Hippocampal formation (tissue), 2 donors: ENCODE data around the gene CIZ1.

Source experiments
- DNase-seq, 2 donors: peaks; one replicate each; lab custom pipeline; 2025; lab: John Stamatoyannopoulos, UW

Gene CIZ1

DNA sequence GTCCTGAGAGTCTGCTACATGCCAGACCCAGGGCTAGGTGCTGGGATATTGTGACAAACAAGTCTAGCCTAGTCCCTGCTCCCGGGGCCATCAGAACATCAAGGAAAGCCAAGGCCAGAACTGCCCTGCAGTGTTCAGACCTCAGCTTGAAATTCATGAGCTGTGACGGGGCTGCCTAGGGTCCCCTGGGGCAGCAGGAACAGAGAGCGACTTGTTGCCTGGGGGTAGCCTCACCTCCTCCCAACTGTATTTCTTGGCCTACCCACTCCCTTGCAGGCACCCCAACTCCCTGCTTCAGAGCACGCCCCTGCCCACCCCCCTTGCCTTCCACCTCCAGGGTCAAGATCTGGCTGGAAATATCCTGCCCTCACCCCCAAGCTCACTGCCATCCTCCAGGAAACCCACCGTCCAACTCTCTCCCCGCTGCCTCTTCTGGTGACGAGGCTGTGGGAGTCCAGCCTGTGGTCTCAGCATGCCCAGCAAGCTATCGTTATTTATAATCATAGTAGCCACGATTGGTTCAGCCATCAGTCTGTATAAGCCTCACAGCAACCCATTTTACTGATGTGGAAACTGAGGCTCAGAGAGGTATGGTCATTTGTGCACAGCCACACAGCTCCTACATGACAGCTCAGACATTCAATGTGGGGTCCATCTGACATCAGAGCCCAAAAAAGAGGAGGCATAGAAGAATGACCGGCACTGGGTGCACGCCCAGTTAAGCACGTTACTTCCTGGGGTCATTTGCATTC lies 22.6 kb upstream of the CIZ1 start:
- no peak for DNase-seq

DNA sequence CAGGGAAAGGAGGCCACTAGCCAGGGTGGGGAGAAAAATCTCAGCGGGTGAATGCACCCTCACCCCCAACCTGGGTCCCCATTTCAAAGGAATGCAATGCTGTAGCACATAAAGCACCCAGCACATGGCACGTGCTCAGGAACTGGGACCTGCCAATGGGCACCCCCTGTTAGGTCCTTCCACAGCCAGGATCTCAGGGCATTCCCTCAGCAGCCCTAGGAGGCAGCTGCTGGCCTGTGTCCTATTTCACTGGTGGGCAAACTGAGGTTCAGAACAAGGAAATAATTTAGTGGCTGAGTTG lies 20.6 kb upstream of the CIZ1 start:
- DNase-seq = no peak

GRCh38 chr9:128211186-128211980 lies 20.0 kb upstream of the CIZ1 start:
- DNase-seq = no peak

DNA sequence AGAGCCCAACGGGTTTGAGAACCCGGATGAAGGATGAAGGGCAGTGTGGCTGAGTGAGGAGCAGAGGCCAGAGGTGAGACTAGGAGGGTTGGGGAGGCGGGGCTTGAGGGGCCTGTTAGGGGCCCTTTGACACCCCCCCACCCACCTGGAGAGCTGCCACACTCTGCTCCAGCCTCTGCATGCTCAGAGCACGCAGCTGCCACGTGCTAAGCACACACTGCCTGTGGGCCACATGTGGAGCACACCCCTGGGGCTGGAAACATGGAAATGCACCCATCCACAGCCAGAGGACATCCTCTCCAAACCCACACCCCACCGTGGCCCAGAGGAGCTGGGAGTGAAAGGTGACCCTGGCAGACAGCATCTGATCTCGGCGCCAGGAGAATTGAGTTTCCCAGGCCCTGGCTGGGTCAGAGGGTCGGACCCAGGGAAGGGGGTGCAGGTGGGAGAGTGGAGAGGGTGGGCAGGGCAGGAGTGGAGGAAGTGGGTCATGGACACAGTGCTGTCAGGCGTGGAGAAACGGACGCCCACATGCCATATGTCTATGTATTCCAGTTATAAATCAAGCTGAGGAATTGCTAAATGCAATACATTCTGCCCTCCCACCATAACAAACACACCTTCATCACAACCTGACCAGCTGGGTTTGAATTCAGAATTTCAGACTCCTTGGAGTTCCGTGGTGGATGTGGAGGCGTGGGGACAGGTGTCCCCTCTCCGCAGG lies 17.7 kb upstream of the CIZ1 start:
- DNase-seq = no peak

DNA sequence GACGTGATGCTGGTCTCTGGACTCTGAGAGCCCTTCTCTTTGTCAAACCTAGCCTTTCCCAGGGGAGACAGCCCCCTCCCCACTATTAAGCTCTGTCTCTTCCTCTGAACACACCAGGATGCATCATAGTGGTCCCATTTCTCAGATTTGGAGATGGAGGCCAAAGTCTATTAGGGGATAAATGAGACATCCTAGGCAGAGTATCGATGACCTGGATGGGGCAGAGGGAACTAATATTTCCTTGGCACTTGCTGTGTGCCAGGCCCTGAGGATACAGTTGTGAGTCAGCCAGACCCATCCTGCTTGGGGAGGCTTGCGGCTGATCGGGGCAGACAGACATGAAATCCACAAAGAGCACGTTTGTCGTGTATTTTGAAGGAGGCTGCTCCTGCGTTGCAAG lies 17.0 kb upstream of the CIZ1 start:
- DNase-seq = no peak

- DNase-seq = no peak
Observed at GRCh38 chr9:128206916-128207910, 15.8 kb upstream of the CIZ1 start.

DNA sequence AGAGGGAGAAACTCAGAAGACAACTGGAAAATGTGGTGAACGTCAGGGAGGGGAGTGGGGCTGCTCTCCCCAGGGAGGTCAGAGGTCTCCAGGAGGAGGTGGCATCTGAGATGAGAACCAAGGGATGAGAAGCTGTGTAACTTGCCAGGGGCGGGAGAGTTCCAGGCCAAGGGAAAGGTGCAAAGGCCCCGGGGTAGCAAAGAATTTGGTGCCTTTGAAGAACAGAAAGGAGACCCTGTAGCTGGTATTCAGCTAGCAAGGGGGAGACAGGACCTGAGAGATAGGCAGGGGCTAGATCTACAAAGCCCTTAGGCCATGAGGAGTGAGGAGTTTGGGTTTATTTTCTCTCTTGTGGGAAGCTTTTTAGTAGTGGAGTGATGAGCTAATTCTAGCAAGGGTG lies 15.1 kb upstream of the CIZ1 start:
- no peak for DNase-seq

DNA sequence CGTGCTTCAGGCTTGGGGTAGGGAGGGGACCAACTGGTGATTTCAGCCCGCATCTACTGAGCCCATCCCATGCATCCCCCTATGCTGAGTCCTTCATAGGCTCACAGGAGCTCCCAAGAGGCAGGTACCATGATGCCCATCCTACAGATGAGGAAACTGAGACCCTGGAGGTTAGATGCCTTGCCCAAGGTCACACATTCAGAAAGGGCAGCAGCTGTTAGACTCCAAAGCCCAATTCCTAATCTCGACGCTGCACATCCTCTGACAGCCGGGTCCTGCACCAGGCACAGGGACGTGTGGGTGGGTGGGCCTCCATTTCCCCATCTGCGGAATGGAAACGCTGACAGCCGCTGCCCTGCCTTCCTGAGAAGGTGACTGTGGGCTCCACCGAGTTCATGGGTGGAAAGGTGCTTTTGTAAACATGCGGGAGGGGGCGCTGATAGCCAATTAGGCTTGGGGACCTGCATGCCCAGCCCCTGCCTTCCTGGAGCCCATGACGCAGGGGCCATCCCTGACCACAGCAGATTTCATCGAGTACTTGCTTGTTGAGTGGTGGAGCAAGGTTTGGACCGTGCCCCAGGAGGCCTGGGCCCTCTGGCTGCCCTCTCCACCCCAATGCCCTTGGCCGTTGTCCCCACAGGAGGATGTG lies 14.0 kb upstream of the CIZ1 start:
- no peak for DNase-seq

DNA sequence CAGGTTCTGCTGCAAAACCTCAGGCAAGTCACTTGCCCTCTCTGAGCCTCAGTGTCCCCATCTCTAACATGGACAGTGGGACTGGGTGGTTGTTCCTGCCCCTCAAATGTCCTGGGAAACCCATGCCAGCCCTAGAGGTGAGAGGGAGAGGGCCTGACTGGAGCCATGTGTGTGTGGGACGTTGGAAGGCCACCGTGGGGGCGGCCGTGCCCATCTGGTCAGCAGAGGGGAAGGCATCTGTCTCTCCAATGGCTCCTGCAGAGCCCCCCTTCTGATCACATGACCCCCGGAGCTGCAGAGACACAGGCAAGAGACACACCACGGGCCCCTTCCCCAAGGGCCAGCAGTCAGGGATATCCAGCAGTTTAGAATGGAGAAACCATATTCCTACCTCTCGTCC lies 13.5 kb upstream of the CIZ1 start:
- no peak for DNase-seq

- DNase-seq = no peak
Observed at GRCh38 chr9:128203707-128204551, 12.6 kb upstream of the CIZ1 start.

DNA sequence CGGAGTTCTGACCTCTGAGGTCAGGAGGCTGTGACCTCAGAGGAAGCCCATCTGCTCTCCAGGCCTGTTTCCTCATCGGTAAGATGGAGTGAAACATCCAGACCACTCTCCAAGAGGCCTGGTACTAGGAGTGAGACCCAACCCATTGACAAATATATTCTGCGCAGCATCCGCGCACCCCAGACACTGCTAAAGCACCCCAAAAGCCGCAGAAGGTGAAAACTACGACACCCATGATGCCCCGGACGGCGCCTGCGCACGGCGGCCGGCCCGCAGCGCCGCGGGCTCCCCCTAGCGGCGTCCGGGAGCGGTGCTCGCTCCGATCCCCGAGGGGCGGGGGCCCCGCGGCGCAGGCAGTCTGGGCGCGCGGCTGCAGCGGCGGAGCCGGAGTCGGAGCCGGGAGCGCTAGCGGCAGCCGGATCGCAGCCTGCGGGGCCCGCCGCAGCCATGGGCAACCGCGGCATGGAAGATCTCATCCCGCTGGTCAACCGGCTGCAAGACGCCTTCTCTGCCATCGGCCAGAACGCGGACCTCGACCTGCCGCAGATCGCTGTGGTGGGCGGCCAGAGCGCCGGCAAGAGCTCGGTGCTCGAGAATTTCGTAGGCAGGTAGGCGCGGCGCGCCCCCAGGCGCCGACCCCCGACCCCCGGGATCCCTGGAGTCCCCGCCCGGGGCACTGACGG lies 11.8 kb upstream of the CIZ1 start, which contains the start of gene DNM1:
DNM1 (plus strand) TSS at position 356 of the 683 bp plus-strand sequence; CDS start at position 448, 92 bp downstream.
- DNase-seq = peak; percentile 39 to 48

DNA sequence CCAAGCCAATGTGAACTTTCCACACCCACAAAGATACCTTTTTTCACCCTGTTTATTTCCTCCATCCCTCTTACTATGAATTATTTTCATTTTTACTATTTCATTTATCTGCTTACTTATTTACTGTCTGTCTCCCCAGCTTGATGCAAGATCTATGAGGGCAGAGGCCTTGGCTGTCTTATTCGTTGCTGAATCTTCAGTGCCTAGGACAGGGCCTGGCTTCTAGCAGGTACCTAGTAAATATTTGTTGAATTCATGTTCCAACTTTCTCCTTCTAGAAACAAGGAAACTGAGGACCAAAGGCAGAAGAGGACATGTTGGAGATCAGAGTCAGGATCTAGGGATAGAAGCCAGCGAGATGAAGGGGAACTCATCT lies 11.3 kb upstream of the CIZ1 start:
- no peak for DNase-seq

DNA sequence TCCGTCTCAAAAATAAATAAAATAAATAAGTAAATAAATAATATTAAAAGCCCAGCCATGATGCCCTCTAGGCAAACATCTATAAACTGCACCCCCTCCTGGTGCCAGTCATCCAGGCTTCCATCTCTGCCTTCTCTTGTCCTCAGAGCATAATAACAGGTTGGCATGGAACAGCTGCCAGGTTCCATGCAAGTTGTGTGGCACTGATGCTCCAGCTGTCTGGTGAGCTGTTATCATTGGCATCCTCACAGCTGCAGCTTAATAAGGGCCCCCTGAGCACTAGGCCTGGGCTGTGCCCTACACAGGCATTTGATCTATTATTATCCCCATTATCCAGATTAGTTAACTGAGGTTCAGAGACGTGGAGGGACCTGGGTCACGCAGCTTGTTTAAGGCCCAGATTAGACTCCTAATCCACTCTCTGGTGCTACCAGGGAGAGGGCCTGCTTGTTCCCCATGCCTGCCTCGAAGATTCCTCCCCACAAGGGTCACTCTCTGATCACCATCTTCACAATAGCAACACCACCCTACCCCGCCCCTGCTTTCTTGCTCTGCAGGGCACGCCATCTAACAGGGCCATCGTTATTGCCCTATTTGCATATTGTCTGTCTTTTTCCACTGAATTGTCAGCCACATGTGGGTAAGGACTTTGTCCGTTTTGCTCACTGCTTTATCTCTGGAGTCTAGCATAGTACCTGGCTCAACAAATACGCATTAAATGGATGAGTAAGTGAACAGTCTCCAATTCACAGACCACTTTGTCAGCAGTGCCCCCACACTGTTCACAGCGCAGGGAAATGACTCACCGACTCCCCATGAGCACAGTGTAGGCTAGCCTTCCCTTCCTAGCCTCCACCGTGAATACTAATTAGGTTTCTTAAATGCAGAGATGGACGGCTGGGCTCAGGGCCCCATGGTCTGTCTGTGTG lies 10.3 kb upstream of the CIZ1 start:
- DNase-seq = no peak

- DNase-seq = no peak
Observed at GRCh38 chr9:128193469-128194096, 2.2 kb upstream of the CIZ1 start.

GRCh38 chr9:128192601-128193371 lies 1.4 kb upstream of the CIZ1 start:
- DNase-seq = peak in 1 of 2 donors; percentile 74

- no peak for DNase-seq
Observed at GRCh38 chr9:128190516-128191405, 611 bp downstream of the CIZ1 start.
